DOHH2 (cell line): Measurements from ENCODE around the gene SCAMP2.

Source experiments
- H3F3A ChIP-seq: fragments of 200-600 bp; sonication (generic), shearing (Covaris generic); 2 replicates; pipeline ENCODE4 v1.6.0; 2016; ENCODE audit warnings: antibody characterized with exemption, mild to moderate bottlenecking; ENCODE audit not compliant: control insufficient read depth, insufficient read depth
- H3K27ac ChIP-seq: fragments of 200-600 bp; sonication (generic); 2 replicates; pipeline ENCODE4 v1.5.1; 2014; ENCODE audit warnings: low read depth, mild to moderate bottlenecking, low read length, moderate library complexity
- H3K27me3 ChIP-seq: fragments of 200-600 bp; sonication (generic); 2 replicates; pipeline ENCODE4 v1.6.1; 2014; ENCODE audit warnings: mild to moderate bottlenecking, low read length, mixed read lengths; ENCODE audit not compliant: control insufficient read depth
- H3K36me3 ChIP-seq: fragments of 200-600 bp; sonication (generic); 2 replicates; pipeline ENCODE4 v1.6.1; 2014; ENCODE audit warnings: mild to moderate bottlenecking, low read length, moderate library complexity, mixed read lengths; ENCODE audit not compliant: control insufficient read depth
- H3K4me1 ChIP-seq: fragments of 200-600 bp; sonication (generic); 2 replicates; pipeline ENCODE4 v1.6.1; 2014; ENCODE audit warnings: mild to moderate bottlenecking, low read length, mixed read lengths; ENCODE audit not compliant: control insufficient read depth
- H3K4me2 ChIP-seq: fragments of 200-600 bp; sonication (generic); 2 replicates; pipeline ENCODE4 v1.6.0; 2014; ENCODE audit warnings: mild to moderate bottlenecking, low read length, moderate library complexity
- H3K4me3 ChIP-seq: fragments of 200-600 bp; sonication (generic); 2 replicates; pipeline ENCODE4 v1.5.1; 2014; ENCODE audit warnings: mild to moderate bottlenecking, low read length, mixed read lengths
- H3K79me2 ChIP-seq: fragments of 200-600 bp; sonication (generic); 2 replicates; pipeline ENCODE4 v1.6.1; 2014; ENCODE audit warnings: mild to moderate bottlenecking, low read length, mixed read lengths; ENCODE audit not compliant: control insufficient read depth
- H3K9me2 ChIP-seq: fragments of 200-600 bp; sonication (generic); replicated peaks from 2 replicates; pipeline ENCODE4 v1.6.1; 2014; ENCODE audit warnings: mild to moderate bottlenecking, low read length, mixed read lengths; ENCODE audit not compliant: control insufficient read depth
- H3K9me3 ChIP-seq: fragments of 200-600 bp; sonication (generic); 2 replicates; pipeline ENCODE4 v1.6.1; 2014; ENCODE audit warnings: antibody characterized with exemption, low read length, mixed read lengths; ENCODE audit not compliant: control insufficient read depth, insufficient read depth
- H4K20me1 ChIP-seq: fragments of 200-600 bp; sonication (generic); 2 replicates; pipeline ENCODE4 v1.6.0; 2014; ENCODE audit warnings: low read depth, mild to moderate bottlenecking, antibody characterized with exemption, low read length, moderate library complexity; ENCODE audit not compliant: control insufficient read depth, insufficient read depth
- CTCF ChIP-seq: fragments of 200-600 bp; sonication (generic); IDR thresholded peaks from one replicate; pipeline ENCODE4 v1.5.1; 2014; ENCODE audit warnings: antibody characterized with exemption, mild to moderate bottlenecking, low read depth, low read length; ENCODE audit not compliant: poor library complexity, severe bottlenecking
- EZH2phosphoT487 ChIP-seq: fragments of 200-600 bp; sonication (generic); IDR thresholded peaks from 2 replicates; pipeline ENCODE4 v1.6.1; 2017; ENCODE audit warnings: borderline replicate concordance, mild to moderate bottlenecking, antibody characterized with exemption, low read length, moderate library complexity, mixed read lengths

SCAMP2 gene

GRCh38 chr15:74913041-74913440 lies 39.9 kb upstream of the SCAMP2 start:
- no peak overlapping the region for H3K27ac ChIP-seq
- H3K36me3 ChIP-seq, result peaks cover 50% of the 10 kb centered on the region
- no peaks in the 10 kb centered on the region for H4K20me1 ChIP-seq
- H3K4me1 ChIP-seq, result no peaks in the 10 kb centered on the region
- peaks cover 26% of the 10 kb centered on the region for H3F3A ChIP-seq
- H3K27me3 ChIP-seq, result no peaks in the 10 kb centered on the region
- no peak overlapping the region for H3K4me2 ChIP-seq
- TF ChIP-seq EZH2phosphoT487, result no peak
- TF ChIP-seq CTCF, result no peak
- no peaks in the 10 kb centered on the region for H3K9me2 ChIP-seq
- no peaks in the 10 kb centered on the region for H3K79me2 ChIP-seq
- no peaks in the 10 kb centered on the region for H3K9me3 ChIP-seq
- no peak overlapping the region for H3K4me3 ChIP-seq

DNA sequence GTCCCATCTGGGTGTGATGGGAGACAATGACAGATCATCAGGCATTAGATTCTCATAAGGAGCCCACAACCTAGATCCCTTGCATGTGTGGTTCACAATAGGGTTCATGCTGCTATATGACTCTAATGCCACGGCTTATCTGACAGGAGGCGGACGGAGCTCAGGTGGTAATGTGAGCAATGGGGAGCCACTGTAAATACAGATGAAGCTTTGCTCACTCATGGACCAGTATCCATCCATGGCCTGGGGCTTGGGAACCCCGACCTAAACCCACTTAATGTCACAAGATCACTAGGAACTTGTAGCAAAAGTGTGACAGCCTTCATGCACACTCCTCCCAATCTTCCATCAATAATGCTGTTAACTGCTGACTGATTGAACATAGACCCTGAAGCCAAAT lies 35.5 kb upstream of the SCAMP2 start:
- Histone ChIP-seq H3K27ac (no peak overlapping the region), H3K36me3 (peaks cover 43% of the 10 kb centered on the region), H4K20me1 (no peaks in the 10 kb centered on the region), H3K9me3 (no peaks in the 10 kb centered on the region), H3K27me3 (no peaks in the 10 kb centered on the region), H3K4me2 (no peak overlapping the region), H3K79me2 (peaks cover 18% of the 10 kb centered on the region), H3K4me1 (peaks cover 24% of the 10 kb centered on the region), H3K9me2 (no peaks in the 10 kb centered on the region), H3F3A (peaks cover 21% of the 10 kb centered on the region), H3K4me3 (no peak overlapping the region)
- no peak for TF ChIP-seq CTCF
- TF ChIP-seq EZH2phosphoT487, result no peak

DNA sequence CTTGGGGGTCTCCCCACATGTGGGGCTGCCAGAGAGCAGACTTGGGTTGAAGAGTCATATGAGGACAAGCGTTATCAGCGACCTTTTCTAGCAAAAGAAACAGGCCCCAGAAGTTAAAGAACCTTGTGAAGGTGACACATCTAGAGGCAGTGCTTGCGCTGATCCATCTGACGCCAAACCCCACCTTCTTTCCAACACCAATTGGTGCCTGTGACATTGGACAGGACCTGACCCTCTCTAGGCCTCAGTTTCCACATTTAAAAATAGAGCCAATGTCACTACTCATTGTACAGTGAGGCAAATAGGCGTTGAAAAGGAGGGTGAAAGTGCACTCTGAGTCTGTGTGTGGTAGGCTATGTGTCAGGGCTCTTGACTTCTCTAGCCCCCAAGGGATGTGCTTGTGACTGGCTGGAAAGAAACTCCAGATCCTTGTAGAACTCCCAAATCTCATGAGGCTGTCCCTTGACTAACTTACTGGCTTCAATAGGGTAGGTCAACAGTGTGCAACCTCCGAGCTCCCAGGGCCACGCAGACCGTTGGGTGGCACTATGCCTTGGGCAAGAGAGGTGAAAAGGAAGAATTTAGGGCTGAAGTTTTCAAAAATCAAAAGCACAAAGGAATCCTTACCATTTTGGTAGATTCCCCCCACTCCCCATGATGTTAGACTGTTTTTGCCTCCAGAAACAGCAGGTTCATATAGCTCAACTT lies 34.2 kb upstream of the SCAMP2 start:
- Histone ChIP-seq H3K27ac (peak overlapping the region; percentile 36), H3F3A (peaks cover 23% of the 10 kb centered on the region), H3K27me3 (no peaks in the 10 kb centered on the region), H3K9me2 (no peaks in the 10 kb centered on the region), H3K4me1 (peaks cover 26% of the 10 kb centered on the region), H3K4me2 (peak overlapping the region; percentile 96), H3K36me3 (peaks cover 42% of the 10 kb centered on the region), H4K20me1 (no peaks in the 10 kb centered on the region), H3K9me3 (no peaks in the 10 kb centered on the region), H3K79me2 (peaks cover 18% of the 10 kb centered on the region), H3K4me3 (peak overlapping the region; percentile 93)
- TF ChIP-seq EZH2phosphoT487 (no peak), CTCF (no peak)
